GM12878 (cell line): ENCODE measurements around the gene SNAPC2. TPM values are rescaled to one million over a fixed set of nuclear protein-coding genes. Genes with fewer than 3 reads are reported as not detected.
A peak's percentile ranks its signal among the peaks of the same experiment; 100 is the strongest.

Source experiments
- BCL11A ChIP-seq: IDR thresholded peaks from 2 replicates; pipeline ENCODE4 v1.6.1; 2011; ENCODE audit warnings: low read depth, low read length
- FOXK2 ChIP-seq: fragments of 450-650 bp; IDR thresholded peaks from 2 replicates; pipeline ENCODE4 v1.6.1; 2017; ENCODE audit warnings: mild to moderate bottlenecking, moderate library complexity
- FOXM1 ChIP-seq: IDR thresholded peaks from 2 replicates; pipeline ENCODE4 v1.6.1; 2012; ENCODE audit warnings: low read depth, mild to moderate bottlenecking, inconsistent platforms, low read length, moderate library complexity
- GATAD2B ChIP-seq: fragments of 450-650 bp; conservative IDR thresholded peaks from 2 replicates; pipeline ENCODE4 v1.6.1; 2017; ENCODE audit warnings: low read depth, mild to moderate bottlenecking, moderate library complexity
- HDAC6 ChIP-seq: fragments of 200-600 bp; sonication (generic); IDR thresholded peaks from one replicate; pipeline ENCODE4 v1.8.0; 2017; ENCODE audit warnings: antibody characterized with exemption; ENCODE audit not compliant: unreplicated experiment
- KDM1A ChIP-seq: fragments of 200-600 bp; sonication (generic); IDR thresholded peaks from 2 replicates; pipeline ENCODE4 v1.6.1; 2016; ENCODE audit warnings: borderline replicate concordance
- NFIC ChIP-seq: IDR thresholded peaks from 2 replicates; pipeline ENCODE4 v1.6.1; 2012; ENCODE audit warnings: low read depth, mild to moderate bottlenecking, inconsistent platforms, low read length, moderate library complexity
- POLR2AphosphoS2 ChIP-seq: IDR thresholded peaks from 2 replicates; pipeline ENCODE4 v1.6.1; 2011; ENCODE audit warnings: low read depth, mild to moderate bottlenecking, low read length, improper control_type of control experiment, moderate library complexity
- SMARCA5 ChIP-seq: fragments of 450-650 bp; IDR thresholded peaks from 2 replicates; pipeline ENCODE4 v1.6.1; 2017; ENCODE audit warnings: mild to moderate bottlenecking
- SP1 ChIP-seq: IDR thresholded peaks from one replicate; pipeline ENCODE4 v1.6.1; 2011; ENCODE audit warnings: low read depth, low read length
- SREBF2 ChIP-seq: IDR thresholded peaks from 2 replicates; pipeline ENCODE4 v1.6.1; 2012; ENCODE audit warnings: mild to moderate bottlenecking, low read length
- SUZ12 ChIP-seq: fragments of 200-600 bp; sonication (generic); IDR thresholded peaks from one replicate; pipeline ENCODE4 v1.6.1; 2018; ENCODE audit warnings: antibody characterized with exemption, mild to moderate bottlenecking; ENCODE audit not compliant: unreplicated experiment
- ZZZ3 ChIP-seq: IDR thresholded peaks from 2 replicates; pipeline ENCODE4 v1.6.1; 2011; ENCODE audit warnings: low read depth; ENCODE audit not compliant: control insufficient read depth, insufficient read length
- polyA plus RNA-seq, 11 experiments: library from polyadenylated mRNA; depleted of rRNA in 4 of 11; unstranded in 6 of 11; stranded (reverse) in 5 of 11; fragments of >200 nt; fragmentation: Nextera tagmentation in 4 of 11; fragmentation: Illumina TruSeq in 1 of 11; extraction: Ambion mirVana in 4 of 11; extraction: Trizol in 1 of 11; gene quantifications; 1 replicate in 1 of 11; 2 replicates in 10 of 11; pipeline versions ENCODE4 v1.2.1 to v1.2.3, GENCODE V29; 2011 to 2016; ENCODE audit warnings: inconsistent platforms in 2 of 11, missing spikeins in 2 of 11, low read depth in 1 of 11
- total RNA-seq, 4 experiments: library from RNA; depleted of rRNA in 3 of 4; stranded (reverse); fragments of >200 nt in 3 of 4; fragmentation: Illumina TruSeq in 1 of 4; extraction: Trizol in 1 of 4; gene quantifications; 2 replicates each; pipeline versions ENCODE4 v1.2.1 to v1.2.3, GENCODE V29; 2013 to 2021
- TF ChIP-seq, protein P1 (sequence below): IDR thresholded peaks from 2 replicates; pipeline ENCODE4 v1.6.1; 2012; ENCODE audit warnings: low read depth, low read length, improper control_type of control experiment
- TF ChIP-seq, protein P2 (sequence below): fragments of 150-350 bp; IDR thresholded peaks from 2 replicates; pipeline ENCODE4 v1.6.1; 2016; ENCODE audit warnings: low read depth, low read length
- TF ChIP-seq, protein P3 (sequence below): IDR thresholded peaks from 2 replicates; pipeline ENCODE4 v1.6.1; 2012; ENCODE audit warnings: low read depth, low read length, improper control_type of control experiment
- TF ChIP-seq, protein P4 (sequence below): fragments of 450-650 bp; IDR thresholded peaks from 2 replicates; pipeline ENCODE4 v1.6.1; 2017; ENCODE audit warnings: mild to moderate bottlenecking, moderate library complexity
- TF ChIP-seq, protein P5 (sequence below): IDR thresholded peaks from 2 replicates; pipeline ENCODE4 v1.6.1; 2011; ENCODE audit warnings: low read depth, mild to moderate bottlenecking, low read length, moderate library complexity, borderline replicate concordance; ENCODE audit errors: extremely low read depth

SNAPC2 gene
- total and polyA plus RNA-seq, 10 of the 15 experiments (the other 5 are each of a cell fraction or from before 2014, with no cell fraction given): 0.19 to 20.8 (median 12.6) TPM

DNA sequence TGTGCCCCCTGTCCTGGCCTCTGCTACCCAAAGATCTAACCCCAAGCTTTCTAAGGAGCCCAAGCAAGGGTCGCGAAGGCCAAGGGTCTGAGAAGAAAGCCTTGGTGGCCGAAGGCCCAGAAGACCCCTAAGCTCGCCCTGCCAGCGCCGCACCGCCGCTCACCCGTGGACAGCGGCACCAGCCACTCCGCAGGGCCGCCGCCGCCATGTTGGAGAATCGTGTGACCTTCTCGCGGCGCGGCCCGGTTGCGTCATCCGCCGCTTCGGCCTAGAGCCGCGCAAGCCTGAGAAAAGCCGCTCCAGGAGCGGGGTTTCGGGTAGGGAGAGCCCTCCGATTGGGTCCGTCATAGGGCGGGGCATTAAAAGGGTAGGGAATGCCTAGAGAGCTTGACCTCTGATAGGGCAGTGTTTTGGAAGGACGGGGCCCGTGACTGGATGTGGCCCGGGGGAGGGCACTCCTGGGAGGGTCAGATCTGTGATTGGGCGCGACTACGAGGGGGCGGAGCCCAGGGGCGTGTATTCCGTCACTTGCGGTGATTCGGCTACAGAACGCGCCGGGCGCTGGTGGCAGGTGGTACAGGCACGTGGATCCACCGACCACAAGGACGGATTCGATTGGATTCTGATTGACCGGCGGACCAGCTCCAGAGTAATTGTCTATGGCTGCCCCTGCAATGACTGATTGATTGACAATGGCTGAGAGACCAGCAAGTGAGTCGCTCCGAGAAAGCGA lies 23.5 kb downstream of the SNAPC2 start, which contains the start of gene TIMM44 (continued):
- TF ChIP-seq NFIC: no peak; the same call in 1 of the 2 replicates
- TF ChIP-seq, protein P1, sequence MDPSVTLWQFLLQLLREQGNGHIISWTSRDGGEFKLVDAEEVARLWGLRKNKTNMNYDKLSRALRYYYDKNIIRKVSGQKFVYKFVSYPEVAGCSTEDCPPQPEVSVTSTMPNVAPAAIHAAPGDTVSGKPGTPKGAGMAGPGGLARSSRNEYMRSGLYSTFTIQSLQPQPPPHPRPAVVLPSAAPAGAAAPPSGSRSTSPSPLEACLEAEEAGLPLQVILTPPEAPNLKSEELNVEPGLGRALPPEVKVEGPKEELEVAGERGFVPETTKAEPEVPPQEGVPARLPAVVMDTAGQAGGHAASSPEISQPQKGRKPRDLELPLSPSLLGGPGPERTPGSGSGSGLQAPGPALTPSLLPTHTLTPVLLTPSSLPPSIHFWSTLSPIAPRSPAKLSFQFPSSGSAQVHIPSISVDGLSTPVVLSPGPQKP: no peak
- TF ChIP-seq, protein P2, sequence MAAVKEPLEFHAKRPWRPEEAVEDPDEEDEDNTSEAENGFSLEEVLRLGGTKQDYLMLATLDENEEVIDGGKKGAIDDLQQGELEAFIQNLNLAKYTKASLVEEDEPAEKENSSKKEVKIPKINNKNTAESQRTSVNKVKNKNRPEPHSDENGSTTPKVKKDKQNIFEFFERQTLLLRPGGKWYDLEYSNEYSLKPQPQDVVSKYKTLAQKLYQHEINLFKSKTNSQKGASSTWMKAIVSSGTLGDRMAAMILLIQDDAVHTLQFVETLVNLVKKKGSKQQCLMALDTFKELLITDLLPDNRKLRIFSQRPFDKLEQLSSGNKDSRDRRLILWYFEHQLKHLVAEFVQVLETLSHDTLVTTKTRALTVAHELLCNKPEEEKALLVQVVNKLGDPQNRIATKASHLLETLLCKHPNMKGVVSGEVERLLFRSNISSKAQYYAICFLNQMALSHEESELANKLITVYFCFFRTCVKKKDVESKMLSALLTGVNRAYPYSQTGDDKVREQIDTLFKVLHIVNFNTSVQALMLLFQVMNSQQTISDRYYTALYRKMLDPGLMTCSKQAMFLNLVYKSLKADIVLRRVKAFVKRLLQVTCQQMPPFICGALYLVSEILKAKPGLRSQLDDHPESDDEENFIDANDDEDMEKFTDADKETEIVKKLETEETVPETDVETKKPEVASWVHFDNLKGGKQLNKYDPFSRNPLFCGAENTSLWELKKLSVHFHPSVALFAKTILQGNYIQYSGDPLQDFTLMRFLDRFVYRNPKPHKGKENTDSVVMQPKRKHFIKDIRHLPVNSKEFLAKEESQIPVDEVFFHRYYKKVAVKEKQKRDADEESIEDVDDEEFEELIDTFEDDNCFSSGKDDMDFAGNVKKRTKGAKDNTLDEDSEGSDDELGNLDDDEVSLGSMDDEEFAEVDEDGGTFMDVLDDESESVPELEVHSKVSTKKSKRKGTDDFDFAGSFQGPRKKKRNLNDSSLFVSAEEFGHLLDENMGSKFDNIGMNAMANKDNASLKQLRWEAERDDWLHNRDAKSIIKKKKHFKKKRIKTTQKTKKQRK: peak; percentile 24; the same call in 1 of the 2 replicates
- TF ChIP-seq, protein P3, sequence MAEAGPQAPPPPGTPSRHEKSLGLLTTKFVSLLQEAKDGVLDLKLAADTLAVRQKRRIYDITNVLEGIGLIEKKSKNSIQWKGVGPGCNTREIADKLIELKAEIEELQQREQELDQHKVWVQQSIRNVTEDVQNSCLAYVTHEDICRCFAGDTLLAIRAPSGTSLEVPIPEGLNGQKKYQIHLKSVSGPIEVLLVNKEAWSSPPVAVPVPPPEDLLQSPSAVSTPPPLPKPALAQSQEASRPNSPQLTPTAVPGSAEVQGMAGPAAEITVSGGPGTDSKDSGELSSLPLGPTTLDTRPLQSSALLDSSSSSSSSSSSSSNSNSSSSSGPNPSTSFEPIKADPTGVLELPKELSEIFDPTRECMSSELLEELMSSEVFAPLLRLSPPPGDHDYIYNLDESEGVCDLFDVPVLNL: no peak
- no peak for TF ChIP-seq FOXK2
- no peak for TF ChIP-seq SMARCA5
- peak; percentile 95 for TF ChIP-seq SP1
- TF ChIP-seq ZZZ3: no peak
- no peak for TF ChIP-seq KDM1A
- TF ChIP-seq, protein P4, sequence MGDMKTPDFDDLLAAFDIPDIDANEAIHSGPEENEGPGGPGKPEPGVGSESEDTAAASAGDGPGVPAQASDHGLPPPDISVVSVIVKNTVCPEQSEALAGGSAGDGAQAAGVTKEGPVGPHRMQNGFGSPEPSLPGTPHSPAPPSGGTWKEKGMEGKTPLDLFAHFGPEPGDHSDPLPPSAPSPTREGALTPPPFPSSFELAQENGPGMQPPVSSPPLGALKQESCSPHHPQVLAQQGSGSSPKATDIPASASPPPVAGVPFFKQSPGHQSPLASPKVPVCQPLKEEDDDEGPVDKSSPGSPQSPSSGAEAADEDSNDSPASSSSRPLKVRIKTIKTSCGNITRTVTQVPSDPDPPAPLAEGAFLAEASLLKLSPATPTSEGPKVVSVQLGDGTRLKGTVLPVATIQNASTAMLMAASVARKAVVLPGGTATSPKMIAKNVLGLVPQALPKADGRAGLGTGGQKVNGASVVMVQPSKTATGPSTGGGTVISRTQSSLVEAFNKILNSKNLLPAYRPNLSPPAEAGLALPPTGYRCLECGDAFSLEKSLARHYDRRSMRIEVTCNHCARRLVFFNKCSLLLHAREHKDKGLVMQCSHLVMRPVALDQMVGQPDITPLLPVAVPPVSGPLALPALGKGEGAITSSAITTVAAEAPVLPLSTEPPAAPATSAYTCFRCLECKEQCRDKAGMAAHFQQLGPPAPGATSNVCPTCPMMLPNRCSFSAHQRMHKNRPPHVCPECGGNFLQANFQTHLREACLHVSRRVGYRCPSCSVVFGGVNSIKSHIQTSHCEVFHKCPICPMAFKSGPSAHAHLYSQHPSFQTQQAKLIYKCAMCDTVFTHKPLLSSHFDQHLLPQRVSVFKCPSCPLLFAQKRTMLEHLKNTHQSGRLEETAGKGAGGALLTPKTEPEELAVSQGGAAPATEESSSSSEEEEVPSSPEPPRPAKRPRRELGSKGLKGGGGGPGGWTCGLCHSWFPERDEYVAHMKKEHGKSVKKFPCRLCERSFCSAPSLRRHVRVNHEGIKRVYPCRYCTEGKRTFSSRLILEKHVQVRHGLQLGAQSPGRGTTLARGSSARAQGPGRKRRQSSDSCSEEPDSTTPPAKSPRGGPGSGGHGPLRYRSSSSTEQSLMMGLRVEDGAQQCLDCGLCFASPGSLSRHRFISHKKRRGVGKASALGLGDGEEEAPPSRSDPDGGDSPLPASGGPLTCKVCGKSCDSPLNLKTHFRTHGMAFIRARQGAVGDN: no peak
- TF ChIP-seq FOXM1: no peak
- no peak; the same call in 1 of the 2 replicates for TF ChIP-seq GATAD2B
- TF ChIP-seq BCL11A: peak; percentile 25; the same call in 1 of the 2 replicates
- peak; percentile 91; the same call in 1 of the 2 replicates for TF ChIP-seq POLR2AphosphoS2
- TF ChIP-seq SREBF2: no peak
- TF ChIP-seq, protein P5, sequence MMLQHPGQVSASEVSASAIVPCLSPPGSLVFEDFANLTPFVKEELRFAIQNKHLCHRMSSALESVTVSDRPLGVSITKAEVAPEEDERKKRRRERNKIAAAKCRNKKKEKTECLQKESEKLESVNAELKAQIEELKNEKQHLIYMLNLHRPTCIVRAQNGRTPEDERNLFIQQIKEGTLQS: peak; percentile 59; the same call in 1 of the 2 replicates
- TF ChIP-seq HDAC6: no peak
- no peak for TF ChIP-seq SUZ12
